Panc1 (cell line): ENCODE results near the gene PON1.

Source experiments
- CTCF ChIP-seq: fragments of 450-650 bp; IDR thresholded peaks from 2 replicates; pipeline ENCODE4 v1.5.1; 2017; ENCODE audit warnings: mild to moderate bottlenecking
- POLR2AphosphoS5 ChIP-seq: IDR thresholded peaks from 2 replicates; pipeline ENCODE4 v1.6.1; 2012; ENCODE audit warnings: mild to moderate bottlenecking, low read depth, low read length, moderate library complexity
- REST ChIP-seq, 2 experiments: IDR thresholded peaks; 2 replicates each; pipeline ENCODE4 v1.6.1; 2011 to 2012; ENCODE audit warnings: low read depth in 2 of 2, control low read depth in 1 of 2, low read length in 1 of 2, mild to moderate bottlenecking in 1 of 2, moderate library complexity in 1 of 2; ENCODE audit not compliant: insufficient read depth in 1 of 2
- TCF7L2 ChIP-seq: IDR thresholded peaks from 2 replicates; pipeline ENCODE4 v1.6.1; 2011; ENCODE audit warnings: mild to moderate bottlenecking, low read depth, low read length, inconsistent platforms

GRCh38 chr7:95334447-95334846, 10.1 kb upstream of the PON1 start:
- TF ChIP-seq CTCF, result no peak
- no peak for TF ChIP-seq REST (IDR thresholded peaks at IDR 0.05; ENCODE audit: insufficient read depth in 1 of 2, low read depth in 2 of 2, low read length in 1 of 2)
- TF ChIP-seq TCF7L2, result no peak
- TF ChIP-seq POLR2AphosphoS5, result no peak
